Bronchial epithelial cell (primary cell): ENCODE data around the gene MYCN. TPM values are rescaled to one million over a fixed set of nuclear protein-coding genes. Genes with fewer than 3 reads are reported as not detected.

Experiments used
- DNase-seq: peaks from one replicate; pipeline ENCODE4 v3.0.0-alpha.2; 2010; ENCODE audit warnings: low read depth
- FAIRE-seq: peaks from 2 replicates; lab custom pipeline; 2011; peaks lifted over from hg19 to GRCh38; lab: Jason Lieb, UNC
- H3K27me3 ChIP-seq: 2 replicates; pipeline ENCODE4 v1.5.1; 2011; ENCODE audit warnings: low read length; ENCODE audit not compliant: control insufficient read depth, insufficient read depth
- H3K36me3 ChIP-seq: 2 replicates; pipeline ENCODE4 v1.5.1; 2011; ENCODE audit warnings: low read length; ENCODE audit not compliant: control insufficient read depth, insufficient read depth
- H3K4me3 ChIP-seq: 2 replicates; pipeline ENCODE4 v1.5.1; 2011; ENCODE audit warnings: mild to moderate bottlenecking, low read depth, low read length, control low read depth
- CTCF ChIP-seq: IDR thresholded peaks from 2 replicates; pipeline ENCODE4 v1.5.1; 2011; ENCODE audit warnings: mild to moderate bottlenecking, moderate library complexity, low read length, control low read depth, inconsistent platforms; ENCODE audit not compliant: insufficient read depth, severe bottlenecking
- total RNA-seq: library from RNA; depleted of rRNA; stranded (reverse); fragments of >200 nt; gene quantifications from 2 replicates; pipeline ENCODE4 v1.2.1, GENCODE V29; 2014

Gene MYCN
- total RNA-seq, 1 donor from 2014 or later = not detected

GRCh38 chr2:15918761-15919356 lies 21.5 kb upstream of the MYCN start:
- Histone ChIP-seq H3K36me3 (no peaks in the 10 kb centered on the region), H3K27me3 (peaks cover 5% of the 10 kb centered on the region), H3K4me3 (no peak overlapping the region)
- FAIRE-seq (no peak), DNase-seq (no peak)
- no peak for TF ChIP-seq CTCF

GRCh38 chr2:15919716-15920434 lies 20.5 kb upstream of the MYCN start:
- no peak for TF ChIP-seq CTCF
- Histone ChIP-seq H3K27me3 (peaks cover 5% of the 10 kb centered on the region), H3K4me3 (no peak overlapping the region), H3K36me3 (no peaks in the 10 kb centered on the region)
- DNase-seq (peak; percentile 49), FAIRE-seq (no peak)

- Histone ChIP-seq H3K27me3 (peaks cover 5% of the 10 kb centered on the region), H3K4me3 (no peak overlapping the region), H3K36me3 (no peaks in the 10 kb centered on the region)
- DNase-seq (no peak), FAIRE-seq (no peak)
- TF ChIP-seq CTCF = no peak
These were observed 19.7 kb upstream of the MYCN start for GRCh38 chr2:15920696-15921095.

- DNase-seq (no peak), FAIRE-seq (no peak)
- Histone ChIP-seq H3K36me3 (no peaks in the 10 kb centered on the region), H3K4me3 (no peak overlapping the region), H3K27me3 (peaks cover 7% of the 10 kb centered on the region)
- no peak for TF ChIP-seq CTCF
These were observed 16.8 kb upstream of the MYCN start for GRCh38 chr2:15923597-15923996.

GRCh38 chr2:15925819-15926218 lies 14.5 kb upstream of the MYCN start:
- Histone ChIP-seq H3K27me3 (peaks cover 2% of the 10 kb centered on the region), H3K36me3 (no peaks in the 10 kb centered on the region), H3K4me3 (no peak overlapping the region)
- FAIRE-seq (no peak), DNase-seq (no peak)
- no peak for TF ChIP-seq CTCF

GRCh38 chr2:15926252-15926651 lies 14.1 kb upstream of the MYCN start:
- TF ChIP-seq CTCF = no peak
- FAIRE-seq (no peak), DNase-seq (no peak)
- Histone ChIP-seq H3K4me3 (no peak overlapping the region), H3K27me3 (peaks cover 2% of the 10 kb centered on the region), H3K36me3 (no peaks in the 10 kb centered on the region)
